SK-N-SH (cell line): ENCODE data around the gene SUV39H2. TPM values are rescaled to one million over a fixed set of nuclear protein-coding genes. Genes with fewer than 3 reads are reported as not detected.
A peak's percentile ranks its signal among the peaks of the same experiment; 100 is the strongest.

Source experiments
- CTCF ChIA-PET: fragments of 300-600, 350-600 bp; formaldehyde crosslinking; extraction: SDS; loops from one replicate; lab custom pipeline; 2021; lab: Yijun Ruan, JAX
- POLR2A ChIA-PET: fragments of 350-600 bp; sonication (Branson Sonifier 250); formaldehyde crosslinking; extraction: SDS; loops from one replicate; lab custom pipeline; 2020; ENCODE audit warnings: antibody characterized with exemption, inconsistent platforms; lab: Yijun Ruan, JAX
- DNase-seq: peaks from one replicate; pipeline ENCODE4 v3.0.0; 2012
- H2AFZ ChIP-seq: fragments of 200-600 bp; sonication (generic); 2 replicates; pipeline ENCODE4 v1.8.1; 2016; ENCODE audit warnings: antibody characterized with exemption, mild to moderate bottlenecking, low read depth
- H3F3A ChIP-seq: fragments of 200-600 bp; sonication (generic); replicated peaks from 2 replicates; pipeline ENCODE3; 2016; ENCODE audit warnings: antibody characterized with exemption, mild to moderate bottlenecking; ENCODE audit not compliant: insufficient read depth
- H3K27ac ChIP-seq, 2 experiments: fragments of 200-500 bp in 1 of 2; fragments of 200-600 bp in 1 of 2; sonication (Bioruptor generic) in 1 of 2; sonication (generic), shearing (Covaris generic) in 1 of 2; 2 replicates each; pipeline versions ENCODE4 v1.5.1 to v1.6.1; 2014 to 2016; ENCODE audit warnings: low read depth in 2 of 2, inconsistent platforms in 1 of 2, low read length in 1 of 2, mild to moderate bottlenecking in 1 of 2, mixed read lengths in 1 of 2
- H3K27me3 ChIP-seq: fragments of 200-600 bp; sonication (generic), shearing (Covaris generic); 2 replicates; pipeline ENCODE4 v1.6.1; 2016; ENCODE audit warnings: mixed run types; ENCODE audit not compliant: insufficient read depth
- H3K36me3 ChIP-seq, 2 experiments: fragments of 200-500 bp in 1 of 2; fragments of 200-600 bp in 1 of 2; sonication (Bioruptor generic) in 1 of 2; sonication (generic) in 1 of 2; replicated peaks in 1 of 2; 2 replicates each; pipeline versions ENCODE3 to v1.5.1; 2014 to 2016; ENCODE audit warnings: low read length in 1 of 2, mild to moderate bottlenecking in 1 of 2; ENCODE audit not compliant: insufficient read depth in 2 of 2, control insufficient read depth in 1 of 2
- H3K4me1 ChIP-seq, 2 experiments: fragments of 200-500 bp in 1 of 2; fragments of 200-600 bp in 1 of 2; sonication (Bioruptor generic) in 1 of 2; sonication (generic), shearing (Covaris generic) in 1 of 2; 2 replicates each; pipeline versions ENCODE4 v1.5.1 to v1.6.1; 2014 to 2016; ENCODE audit warnings: low read depth in 1 of 2, low read length in 1 of 2, mixed run types in 1 of 2; ENCODE audit not compliant: insufficient read depth in 2 of 2, control insufficient read depth in 1 of 2
- H3K4me2 ChIP-seq: fragments of 200-600 bp; sonication (generic), shearing (Covaris generic); 2 replicates; pipeline ENCODE4 v1.6.1; 2017; ENCODE audit warnings: mixed run types
- H3K4me3 ChIP-seq, 2 experiments: fragments of 200-500 bp in 1 of 2; fragments of 200-600 bp in 1 of 2; sonication (Bioruptor generic) in 1 of 2; sonication (generic), shearing (Covaris generic) in 1 of 2; 2 replicates each; pipeline versions ENCODE4 v1.5.1 to v1.8.1; 2014 to 2016; ENCODE audit warnings: low read depth in 2 of 2, inconsistent platforms in 1 of 2, low read length in 1 of 2, mild to moderate bottlenecking in 1 of 2, mixed read lengths in 1 of 2, moderate library complexity in 1 of 2
- H3K79me2 ChIP-seq: fragments of 200-600 bp; sonication (generic); 2 replicates; pipeline ENCODE4 v1.8.1; 2017; ENCODE audit warnings: mild to moderate bottlenecking; ENCODE audit not compliant: insufficient read depth
- H3K9ac ChIP-seq: fragments of 200-600 bp; sonication (generic); 2 replicates; pipeline ENCODE4 v1.6.1; 2017; ENCODE audit warnings: mixed run types
- H3K9me2 ChIP-seq: fragments of 200-600 bp; sonication (generic); 2 replicates; pipeline ENCODE4 v1.6.1; 2017; ENCODE audit warnings: mixed run types
- H3K9me3 ChIP-seq: fragments of 200-600 bp; sonication (generic); 2 replicates; pipeline ENCODE4 v1.6.1; 2017; ENCODE audit warnings: mixed run types, mild to moderate bottlenecking, moderate library complexity
- H4K20me1 ChIP-seq: fragments of 200-600 bp; sonication (generic); 2 replicates; pipeline ENCODE4 v1.6.1; 2017; ENCODE audit warnings: mild to moderate bottlenecking, mixed run types; ENCODE audit not compliant: insufficient read depth
- EZH2phosphoT487 ChIP-seq: fragments of 200-600 bp; sonication (generic); IDR thresholded peaks from 2 replicates; pipeline ENCODE4 v1.6.1; 2017; ENCODE audit warnings: low read depth, mixed run types, mild to moderate bottlenecking, antibody characterized with exemption, moderate library complexity, borderline replicate concordance
- POLR2AphosphoS5 ChIP-seq: IDR thresholded peaks from 2 replicates; pipeline ENCODE4 v1.6.1; 2012; ENCODE audit warnings: low read depth, low read length
- RAD21 ChIP-seq: IDR thresholded peaks from 2 replicates; pipeline ENCODE4 v1.6.1; 2012; ENCODE audit warnings: mild to moderate bottlenecking, low read length
- RCOR1 ChIP-seq: fragments of 150-350 bp; IDR thresholded peaks from 2 replicates; pipeline ENCODE4 v1.6.1; 2017; ENCODE audit warnings: antibody characterized with exemption, low read length
- REST ChIP-seq: IDR thresholded peaks from 2 replicates; pipeline ENCODE4 v1.6.1; 2012; ENCODE audit warnings: mild to moderate bottlenecking, low read depth, low read length, moderate library complexity
- TCF12 ChIP-seq: IDR thresholded peaks from 2 replicates; pipeline ENCODE4 v1.4.0; 2012
- ZBTB33 ChIP-seq: IDR thresholded peaks from 2 replicates; pipeline ENCODE4 v1.4.0; 2012; ENCODE audit warnings: low read depth, borderline replicate concordance
- WGBS: methylation state at CpG from one replicate; pipeline ENCODE4 v1.1.6; 2017; ENCODE audit warnings: low lambda C conversion rate; 5-methylcytosine and 5-hydroxymethylcytosine counted together
- polyA plus RNA-seq, 3 experiments: library from polyadenylated mRNA; depleted of rRNA; stranded (reverse); fragments of >200 nt; gene quantifications; 2 replicates each; pipeline ENCODE4 v1.2.3, GENCODE V29; 2012
- TF ChIP-seq, protein P1 (sequence below): fragments of 150-350 bp; IDR thresholded peaks from 2 replicates; pipeline ENCODE4 v1.6.1; 2017; ENCODE audit warnings: antibody characterized with exemption, low read length, low read depth, borderline replicate concordance
- TF ChIP-seq, protein P2 (sequence below): IDR thresholded peaks from 2 replicates; pipeline ENCODE4 v1.4.0; 2012; ENCODE audit warnings: low read depth
- TF ChIP-seq, protein P3 (sequence below): fragments of 150-350 bp; IDR thresholded peaks from 2 replicates; pipeline ENCODE4 v1.6.1; 2016; ENCODE audit warnings: mild to moderate bottlenecking, low read depth, low read length

The SUV39H2 gene
- polyA plus RNA-seq, 1 of the 3 experiments (the other 2 are of a cell fraction): 4.6 TPM

GRCh38 chr10:14879928-14880193, 1.2 kb downstream of the SUV39H2 start:
- Histone ChIP-seq H3K4me2 (peak overlapping the region; percentile 80), H3K9me3 (no peaks in the 10 kb centered on the region), H2AFZ (0 out of 2 replicates have a peak overlapping the region, but pooled peaks have one; percentile 2), H3K36me3 (peaks cover 0 to 18% of the 10 kb centered on the region in 2 experiments), H3K27ac (no peak overlapping the region), H3K27me3 (no peaks in the 10 kb centered on the region), H3K79me2 (peaks cover 88% of the 10 kb centered on the region), H3K9ac (peak overlapping the region; percentile 90; the same call in 1 of the 2 replicates), H3K4me1 (peaks cover 18 to 19% of the 10 kb centered on the region in 2 experiments; a peak in 3 of 4 replicates)
- TF ChIP-seq, protein P1, sequence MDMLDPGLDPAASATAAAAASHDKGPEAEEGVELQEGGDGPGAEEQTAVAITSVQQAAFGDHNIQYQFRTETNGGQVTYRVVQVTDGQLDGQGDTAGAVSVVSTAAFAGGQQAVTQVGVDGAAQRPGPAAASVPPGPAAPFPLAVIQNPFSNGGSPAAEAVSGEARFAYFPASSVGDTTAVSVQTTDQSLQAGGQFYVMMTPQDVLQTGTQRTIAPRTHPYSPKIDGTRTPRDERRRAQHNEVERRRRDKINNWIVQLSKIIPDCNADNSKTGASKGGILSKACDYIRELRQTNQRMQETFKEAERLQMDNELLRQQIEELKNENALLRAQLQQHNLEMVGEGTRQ: no peak
- TF ChIP-seq POLR2AphosphoS5 (no peak), ZBTB33 (no peak), EZH2phosphoT487 (no peak), TCF12 (no peak), RAD21 (no peak)
- TF ChIP-seq, protein P2, sequence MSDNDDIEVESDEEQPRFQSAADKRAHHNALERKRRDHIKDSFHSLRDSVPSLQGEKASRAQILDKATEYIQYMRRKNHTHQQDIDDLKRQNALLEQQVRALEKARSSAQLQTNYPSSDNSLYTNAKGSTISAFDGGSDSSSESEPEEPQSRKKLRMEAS: no peak
- TF ChIP-seq, all 33 proteins: peak for 0
- Histone ChIP-seq H3K9me2 (no peaks in the 10 kb centered on the region), H3F3A (no peaks in the 10 kb centered on the region), H4K20me1 (no peaks in the 10 kb centered on the region), H3K4me3 (peak overlapping the region; percentile 88 to 97)
- DNase-seq: peak; percentile 25
- WGBS: 3% methylated on average over 5 of the region's 5 CpGs
- POLR2A ChIA-PET: no interaction called here
- CTCF ChIA-PET: interaction anchor here (0.8 to 1.9 kb wide), 2 partner anchors 10 to 327 kb away, joined by 3 to 10 read pairs; no protein-coding TSS in a partner anchor

GRCh38 chr10:14880229-14880628, 1.6 kb downstream of the SUV39H2 start:
- Histone ChIP-seq H3K4me2 (peak overlapping the region; percentile 80), H4K20me1 (no peaks in the 10 kb centered on the region), H3K79me2 (peaks cover 88% of the 10 kb centered on the region), H3F3A (no peaks in the 10 kb centered on the region), H3K36me3 (peaks cover 0 to 21% of the 10 kb centered on the region in 2 experiments), H2AFZ (0 out of 2 replicates have a peak overlapping the region, but pooled peaks have one; percentile 2), H3K9me2 (no peaks in the 10 kb centered on the region), H3K27ac (no peak overlapping the region), H3K27me3 (no peaks in the 10 kb centered on the region), H3K9ac (peak overlapping the region; percentile 90; the same call in 1 of the 2 replicates), H3K4me3 (peak overlapping the region; percentile 88 to 97), H3K4me1 (peaks cover 18 to 19% of the 10 kb centered on the region in 2 experiments; a peak in 3 of 4 replicates), H3K9me3 (no peaks in the 10 kb centered on the region)
- CTCF ChIA-PET: interaction anchor here (0.8 to 1.9 kb wide), 4 partner anchors 9 to 327 kb away, joined by 3 to 10 read pairs (median 4); no protein-coding TSS in a partner anchor
- peak; percentile 89 for TF ChIP-seq REST
- no peak for TF ChIP-seq EZH2phosphoT487
- TF ChIP-seq RCOR1: no peak
- TF ChIP-seq, protein P3, sequence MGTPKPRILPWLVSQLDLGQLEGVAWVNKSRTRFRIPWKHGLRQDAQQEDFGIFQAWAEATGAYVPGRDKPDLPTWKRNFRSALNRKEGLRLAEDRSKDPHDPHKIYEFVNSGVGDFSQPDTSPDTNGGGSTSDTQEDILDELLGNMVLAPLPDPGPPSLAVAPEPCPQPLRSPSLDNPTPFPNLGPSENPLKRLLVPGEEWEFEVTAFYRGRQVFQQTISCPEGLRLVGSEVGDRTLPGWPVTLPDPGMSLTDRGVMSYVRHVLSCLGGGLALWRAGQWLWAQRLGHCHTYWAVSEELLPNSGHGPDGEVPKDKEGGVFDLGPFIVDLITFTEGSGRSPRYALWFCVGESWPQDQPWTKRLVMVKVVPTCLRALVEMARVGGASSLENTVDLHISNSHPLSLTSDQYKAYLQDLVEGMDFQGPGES: no peak
- WGBS: 50% methylated on average over 7 of the region's 7 CpGs
- POLR2A ChIA-PET: no interaction called here
- DNase-seq: no peak
